Stimulated activated CD4-positive, alpha-beta T cell treated with anti-CD3 and anti-CD28 coated beads, Interleukin-1b, Interleukin-23, amount 100 ng/mL, for 24 hours (primary cell): Measurements from ENCODE around the gene DHX15.

Source experiments
- DNase-seq, 4 experiments: peaks; one replicate each; pipeline ENCODE4 v3.0.0-alpha.2; 2020; ENCODE audit warnings: low read depth in 4 of 4, low spot score in 1 of 4

The DHX15 gene

DNA sequence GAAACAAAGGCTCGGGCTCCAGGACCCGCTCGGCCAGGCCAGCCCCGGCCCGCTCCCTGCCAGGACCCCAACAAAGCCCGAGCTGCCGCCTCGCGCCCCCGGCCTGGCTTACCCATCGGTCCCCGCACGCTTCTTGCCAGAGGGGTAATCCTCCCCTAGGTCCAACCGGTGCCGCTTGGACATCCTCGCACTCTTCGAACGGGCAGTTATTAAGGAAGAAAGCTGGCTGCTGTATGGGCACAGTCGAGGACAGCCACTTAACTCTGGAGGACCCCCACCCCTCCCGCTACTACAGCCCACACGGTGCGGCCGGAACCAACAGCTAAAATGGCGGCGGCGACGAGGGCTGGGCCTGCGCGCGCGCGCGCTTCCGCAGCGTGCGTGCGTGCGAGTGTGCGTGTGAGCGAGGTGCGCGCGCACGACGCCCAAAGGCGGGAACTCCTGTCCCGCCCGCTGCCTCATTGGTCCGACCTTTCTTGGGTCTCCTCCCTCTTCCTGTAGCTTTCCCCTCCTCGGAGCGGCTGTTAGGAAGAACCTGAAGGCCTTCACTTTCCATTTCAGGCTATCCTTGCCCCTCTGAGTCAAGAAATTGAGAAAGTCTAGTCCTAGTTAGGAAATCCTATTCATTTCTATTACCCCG, at the start of gene DHX15:
Gene DHX15, minus strand, starts transcription at position 344 of the 640 bp plus-strand sequence. Its CDS starts 161 bp downstream, at position 183.
- DNase-seq: peak; percentile 82 to 86 (median 84)

DNA sequence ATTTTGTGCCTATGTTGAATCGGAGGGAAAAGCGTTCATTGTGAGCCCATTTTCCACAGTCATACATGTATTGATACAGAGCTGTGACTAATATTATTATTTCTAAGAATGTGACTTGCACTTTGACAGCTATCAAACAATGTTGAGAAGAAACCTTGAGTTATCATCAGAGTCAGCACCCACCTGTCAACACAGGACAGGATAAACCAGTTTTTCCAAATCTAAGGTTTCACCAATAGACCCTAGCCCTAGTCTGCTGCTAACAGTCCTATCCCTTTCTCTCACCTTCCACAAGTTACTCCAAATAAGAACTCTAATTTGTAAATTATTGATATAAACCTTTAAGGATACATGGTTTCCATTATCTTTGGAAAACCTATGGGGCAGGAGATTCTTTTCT, 47.7 kb upstream of the DHX15 start:
- DNase-seq: no peak

DNA sequence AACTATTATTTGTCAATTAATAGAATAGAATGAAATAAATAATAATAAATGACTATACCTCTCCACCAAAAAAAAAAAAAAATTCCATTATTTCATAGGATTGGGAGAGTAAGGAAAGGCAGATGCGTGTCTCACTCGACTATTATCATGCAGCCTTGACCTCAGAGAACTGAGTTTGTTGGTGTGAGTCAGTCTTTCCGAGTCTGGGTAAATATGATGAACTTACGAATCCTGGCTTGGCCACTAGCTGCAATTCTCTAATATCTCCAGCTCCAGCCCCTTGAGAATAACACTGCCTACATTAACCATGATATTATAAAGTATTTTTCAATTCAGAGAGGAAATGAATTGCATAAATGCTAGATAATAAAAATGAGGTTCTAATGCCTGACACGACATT, 46.6 kb upstream of the DHX15 start:
- no peak for DNase-seq

DNA sequence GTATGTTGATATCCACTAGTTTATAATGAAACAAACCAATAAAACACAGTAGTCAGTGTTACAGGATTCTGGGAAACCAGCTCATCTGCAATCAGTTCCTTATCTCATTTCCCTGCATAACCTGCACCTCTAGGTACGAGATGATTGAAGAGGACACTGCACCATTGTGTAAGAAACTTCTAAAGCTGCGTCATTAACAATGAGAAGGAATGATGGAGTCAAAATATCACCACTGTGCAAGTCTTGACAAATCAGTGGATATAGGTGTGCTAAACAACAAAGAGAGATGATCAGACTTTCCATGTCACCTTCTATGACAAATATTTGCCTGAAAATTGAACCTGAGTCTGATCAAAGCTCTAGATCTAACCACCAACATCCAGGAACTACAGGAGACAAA, 40.7 kb upstream of the DHX15 start:
- DNase-seq: no peak

DNA sequence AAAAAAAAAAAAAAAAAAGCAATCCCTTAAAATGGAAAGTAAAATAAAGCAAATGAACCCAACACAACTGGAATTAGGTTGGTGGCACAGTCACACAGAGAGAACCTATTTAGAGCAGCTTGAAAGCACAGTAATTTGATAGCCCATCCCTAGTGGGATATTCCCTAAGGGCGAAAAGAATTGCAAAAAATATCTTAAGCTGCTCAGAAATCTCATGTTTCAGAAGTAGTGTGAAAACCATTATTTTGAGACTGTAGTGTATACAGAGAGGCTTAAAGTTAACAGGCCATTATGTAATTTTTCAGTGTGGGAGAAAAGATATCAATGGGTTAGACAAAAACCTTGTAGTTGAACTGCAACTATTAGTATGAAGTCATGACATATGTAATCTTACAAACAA, 40.0 kb upstream of the DHX15 start:
- no peak for DNase-seq

DNA sequence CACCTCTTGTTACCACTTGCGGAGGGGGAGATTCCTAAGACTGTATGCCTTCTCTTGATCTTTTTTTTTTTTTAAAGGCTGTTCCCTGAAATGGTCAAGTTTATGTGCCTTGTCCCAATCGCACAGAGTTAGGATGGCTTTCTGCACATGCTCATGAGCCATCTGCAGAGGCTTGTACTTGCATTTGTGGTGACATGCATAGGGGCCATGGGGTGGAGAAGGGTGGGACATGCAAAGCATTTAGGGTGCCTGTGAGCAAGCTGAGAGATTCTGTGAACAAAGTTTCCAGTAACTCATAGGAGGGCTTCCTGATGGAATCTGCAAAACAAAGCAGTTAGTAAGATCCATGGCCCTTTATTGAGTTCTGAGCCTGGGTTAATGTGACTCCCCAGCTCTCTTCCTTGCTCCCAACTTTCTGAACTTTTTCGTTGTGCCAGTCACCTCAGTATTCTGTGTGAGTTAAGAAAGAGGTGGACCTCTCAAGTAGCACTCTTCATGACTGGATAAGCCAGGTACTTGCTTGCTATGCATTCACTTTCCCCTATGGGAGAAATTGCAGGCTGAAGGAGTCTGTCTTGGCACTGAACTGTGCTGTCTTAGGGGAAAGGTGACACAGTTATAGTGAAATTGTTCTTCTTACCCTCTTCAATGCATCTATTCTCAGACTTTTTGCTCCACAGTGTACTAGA, 37.9 kb upstream of the DHX15 start:
- no peak for DNase-seq

DNA sequence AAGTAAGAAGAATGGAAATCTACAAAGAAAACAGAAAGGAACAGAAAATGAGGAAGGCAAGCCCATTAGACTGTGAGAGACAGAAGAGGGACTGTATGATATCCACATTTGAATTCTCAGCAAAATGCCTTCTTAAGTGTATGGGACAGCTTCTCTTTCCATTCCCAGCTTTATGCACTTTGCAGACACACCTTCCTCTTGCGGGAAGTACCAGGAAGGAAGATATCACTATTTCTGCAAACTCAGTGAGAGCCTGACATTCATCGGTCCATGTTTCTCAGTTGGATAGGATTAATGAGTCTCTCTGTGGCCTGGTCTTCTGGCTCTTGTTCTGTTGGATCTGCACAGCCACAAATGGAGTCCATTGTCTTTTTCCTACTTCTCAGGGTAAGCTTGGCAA, 31.6 kb upstream of the DHX15 start:
- no peak for DNase-seq

DNA sequence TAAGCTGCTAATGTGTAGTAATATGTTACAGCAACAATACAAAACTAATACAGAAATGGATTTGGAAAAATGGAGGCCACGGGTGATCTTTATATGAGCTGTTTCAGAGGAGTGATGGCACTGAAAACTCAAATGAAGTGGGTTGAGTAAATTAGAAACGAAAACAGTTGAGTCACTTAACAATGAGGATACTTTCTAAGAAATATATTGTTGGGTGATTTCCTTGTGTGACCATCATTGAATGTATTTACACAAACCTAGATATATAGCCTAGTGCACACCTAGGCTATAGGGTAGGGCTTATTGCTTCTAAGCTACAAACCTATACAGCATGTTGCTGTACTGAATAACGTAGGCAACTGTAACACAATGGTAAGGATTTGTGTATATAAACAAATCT, 30.5 kb upstream of the DHX15 start:
- no peak for DNase-seq

DNA sequence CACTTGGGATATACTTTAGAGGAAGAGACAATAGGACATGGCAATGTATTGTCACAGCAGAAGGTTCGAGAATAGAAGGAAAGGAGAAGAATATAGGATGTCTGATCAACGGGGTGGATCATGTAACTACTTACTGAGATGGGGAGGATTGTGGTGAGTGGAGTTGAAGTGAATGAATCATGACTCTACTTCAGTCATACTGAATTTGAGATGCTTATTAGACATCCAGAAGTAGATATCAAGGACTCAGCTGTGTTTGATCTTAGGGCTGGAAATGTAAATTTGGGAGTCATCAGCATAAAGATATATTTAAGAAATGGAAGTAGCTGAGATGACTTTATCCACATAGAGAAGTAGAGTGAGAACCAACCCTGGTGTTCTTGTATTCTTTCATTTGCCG, 29.1 kb upstream of the DHX15 start:
- DNase-seq: no peak

DNA sequence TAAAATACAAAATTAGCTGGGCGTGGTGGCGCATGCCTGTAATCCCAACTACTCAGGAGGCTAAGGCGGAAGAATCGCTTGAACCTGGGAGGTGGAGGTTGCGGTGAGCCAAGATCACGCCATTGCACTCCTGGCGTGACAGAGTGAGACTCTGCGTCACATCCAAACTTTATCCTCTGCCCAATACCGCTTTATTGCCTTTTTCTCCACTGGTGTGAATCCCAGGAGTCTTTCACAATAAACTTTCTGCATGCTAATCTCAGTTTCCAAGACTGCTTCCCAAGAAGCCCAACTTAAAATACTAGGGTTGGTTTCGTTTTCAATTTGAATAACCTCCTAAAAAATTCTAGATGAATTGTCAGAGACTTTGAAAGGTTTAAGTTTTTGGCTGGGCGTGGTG, 27.2 kb upstream of the DHX15 start:
- no peak for DNase-seq

DNA sequence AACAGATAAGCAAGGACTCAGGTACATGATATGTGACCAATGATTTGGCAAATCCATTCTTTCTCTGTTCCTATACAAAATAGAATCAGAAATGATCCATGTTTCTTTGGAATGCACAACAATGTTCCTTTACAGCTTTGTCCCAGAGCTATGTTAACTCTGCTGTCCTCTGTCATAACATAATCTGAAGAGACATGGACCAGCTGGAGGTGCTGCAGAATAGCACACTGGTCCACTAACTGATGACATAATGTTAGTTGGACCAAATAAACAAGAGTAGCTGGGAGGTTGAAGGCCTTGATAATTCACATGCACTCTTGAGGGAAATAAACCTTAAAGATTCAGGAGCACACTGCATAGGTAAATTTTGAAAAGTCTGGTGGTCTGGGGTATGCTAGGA, 23.0 kb upstream of the DHX15 start:
- no peak for DNase-seq

DNA sequence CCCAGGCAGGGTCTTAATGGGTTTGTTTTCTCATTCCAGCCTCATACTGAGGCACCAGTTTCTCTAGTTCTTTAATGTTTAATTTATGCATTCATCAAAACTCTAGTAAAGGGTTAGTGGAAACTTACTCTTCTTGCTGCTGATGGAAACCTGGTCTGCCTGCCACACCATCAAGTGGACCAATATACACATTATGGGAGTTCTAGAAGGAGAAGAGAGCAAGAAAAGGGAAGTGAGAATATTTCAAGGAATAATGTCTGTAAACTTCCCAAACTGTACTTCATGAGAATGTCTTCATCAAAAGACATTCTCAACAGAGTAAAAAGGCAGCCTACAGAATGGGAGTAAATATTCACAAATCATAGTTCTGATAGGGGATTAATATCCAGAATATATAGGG, 20.9 kb upstream of the DHX15 start:
- no peak for DNase-seq

DNA sequence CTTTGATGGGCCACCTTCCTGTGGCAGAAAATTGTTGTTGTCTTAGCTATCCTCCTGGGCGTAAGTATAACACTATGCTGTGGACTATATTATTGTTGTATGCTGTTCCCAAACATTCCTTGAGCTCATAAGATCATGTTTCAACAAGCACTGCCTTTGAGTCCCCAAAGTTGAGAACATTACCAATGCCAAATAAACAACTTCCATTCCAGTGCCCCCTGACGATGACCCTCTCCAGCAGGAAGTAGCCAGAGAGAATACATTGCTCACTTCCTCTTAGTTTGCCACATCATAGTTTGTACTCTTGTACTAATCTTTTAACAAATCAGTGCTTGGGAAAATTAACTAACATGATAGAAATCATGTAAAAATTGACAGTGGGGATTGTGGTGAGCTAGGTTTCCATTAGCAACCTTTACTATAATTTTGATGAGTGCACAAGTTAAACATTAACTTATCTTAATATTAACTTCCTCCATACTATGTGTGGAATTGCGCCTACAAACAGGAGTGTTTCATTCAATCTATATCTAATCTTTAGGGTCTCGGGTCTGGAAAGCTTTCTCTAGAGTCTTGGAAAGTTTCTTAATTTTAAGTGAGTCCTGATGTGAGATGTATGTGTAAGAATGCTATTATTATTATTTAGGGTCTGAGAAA, 20.3 kb upstream of the DHX15 start:
- no peak for DNase-seq

DNA sequence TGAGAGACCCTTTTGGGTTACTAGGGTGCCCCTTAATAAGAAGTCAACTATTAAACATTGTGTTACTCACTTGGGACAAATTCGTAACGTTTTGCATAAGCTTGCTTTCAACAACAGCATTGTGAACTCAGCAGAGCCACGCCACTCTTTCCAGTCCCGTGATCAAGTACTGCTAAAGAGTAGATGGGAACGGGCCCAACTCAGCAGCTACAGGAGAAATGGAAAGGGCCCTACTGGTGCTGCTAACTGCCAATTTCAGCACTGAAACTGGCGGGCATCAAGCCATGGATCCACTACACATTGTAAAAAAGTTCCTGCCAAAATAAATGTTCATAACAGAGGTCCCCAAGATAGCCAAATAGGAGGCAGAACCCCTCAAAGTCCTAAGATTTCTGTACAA, 19.0 kb upstream of the DHX15 start:
- no peak for DNase-seq

DNA sequence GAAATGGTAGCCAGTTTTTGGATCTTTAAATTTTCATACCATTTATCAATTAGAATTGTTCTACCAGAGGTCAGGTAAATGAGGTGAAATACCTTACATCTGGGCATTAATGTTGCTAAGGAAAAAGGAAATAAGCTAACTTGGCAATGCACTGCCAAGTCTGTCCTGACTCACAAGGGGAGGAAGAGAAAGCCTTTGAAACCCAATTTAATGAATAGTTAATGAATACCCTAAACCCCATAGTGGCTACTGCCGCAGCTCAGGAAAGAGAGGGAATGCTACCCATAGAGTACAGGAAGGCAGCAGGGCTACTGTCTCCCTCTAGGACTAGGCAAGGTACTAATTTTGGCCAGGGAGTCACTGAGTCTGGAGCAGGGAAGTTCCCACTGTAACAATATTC, 16.8 kb upstream of the DHX15 start:
- DNase-seq: no peak

DNA sequence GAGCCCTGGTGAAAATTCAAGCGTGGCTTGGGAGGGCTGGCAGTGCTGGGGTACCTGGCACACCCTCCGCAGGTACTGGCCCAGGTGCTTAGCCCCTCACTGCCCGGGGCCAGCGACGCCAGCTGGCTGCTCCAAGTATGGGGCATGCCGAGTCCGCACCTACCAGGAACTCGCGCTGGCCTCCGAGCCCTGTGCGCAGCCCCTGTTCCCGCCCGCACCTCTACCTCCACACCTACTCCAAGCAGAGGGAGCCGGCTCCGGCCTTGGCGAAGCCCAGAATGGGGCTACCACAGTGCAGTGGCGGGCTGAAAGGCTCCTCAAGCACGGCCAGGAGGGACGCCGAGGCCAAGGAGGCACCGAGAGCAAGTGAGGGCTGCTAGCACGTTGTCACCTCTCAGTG, 14.9 kb upstream of the DHX15 start:
- DNase-seq: no peak

DNA sequence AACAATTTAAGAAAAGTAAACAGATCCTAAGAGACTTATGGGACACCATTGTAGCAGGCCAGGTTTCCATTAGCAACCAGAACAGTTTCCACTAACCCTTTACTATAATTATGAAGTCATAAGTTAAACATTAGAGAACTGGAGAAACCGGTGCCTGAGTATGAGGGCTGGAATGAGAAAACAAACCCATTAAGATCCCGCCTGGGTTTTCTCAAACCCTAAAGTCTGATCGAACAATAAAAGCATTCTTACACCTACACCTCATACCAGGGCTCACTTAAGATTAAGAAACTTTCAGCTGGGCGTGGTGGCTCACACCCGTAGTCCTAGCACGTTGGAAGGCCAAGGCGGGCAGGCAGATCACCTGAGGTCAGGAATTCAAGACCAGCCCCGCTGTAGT, 13.7 kb upstream of the DHX15 start:
- DNase-seq: no peak

DNA sequence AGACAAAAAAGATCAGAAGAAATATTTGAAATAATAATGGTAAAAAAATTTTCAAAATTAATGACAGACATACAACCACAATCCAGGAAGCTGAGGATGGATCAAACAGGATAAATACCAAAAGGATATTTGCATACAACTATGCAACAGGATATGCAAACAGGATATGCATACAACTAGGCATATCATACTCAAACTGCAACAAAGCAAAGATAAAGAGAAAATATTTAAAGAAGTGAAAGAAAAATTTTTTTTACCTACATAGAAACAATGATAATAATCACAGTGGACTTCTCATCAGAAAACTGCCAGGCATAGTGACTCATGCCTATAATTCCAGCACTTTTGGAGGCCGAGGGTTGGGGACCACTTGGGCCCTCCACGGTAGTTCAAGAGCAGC, 11.3 kb upstream of the DHX15 start:
- DNase-seq: no peak

DNA sequence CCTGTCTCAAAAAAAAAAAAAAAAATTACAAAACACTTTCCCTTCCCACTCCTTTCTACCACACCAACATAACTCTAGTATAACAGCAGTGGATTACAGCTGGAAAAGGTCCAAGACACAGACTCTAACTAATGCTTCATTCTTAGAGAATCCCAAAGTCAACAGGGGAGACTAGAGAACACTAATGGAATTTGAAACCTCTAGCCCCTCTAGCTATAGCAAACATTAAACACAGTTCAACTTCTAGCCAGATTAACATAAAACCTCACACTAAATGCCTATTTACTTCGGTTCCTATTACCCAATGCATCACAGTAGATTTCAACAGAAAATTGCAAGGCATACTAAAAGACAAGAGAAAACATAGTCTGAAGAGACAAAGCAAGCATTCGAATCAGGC, 10.5 kb upstream of the DHX15 start:
- DNase-seq: no peak

DNA sequence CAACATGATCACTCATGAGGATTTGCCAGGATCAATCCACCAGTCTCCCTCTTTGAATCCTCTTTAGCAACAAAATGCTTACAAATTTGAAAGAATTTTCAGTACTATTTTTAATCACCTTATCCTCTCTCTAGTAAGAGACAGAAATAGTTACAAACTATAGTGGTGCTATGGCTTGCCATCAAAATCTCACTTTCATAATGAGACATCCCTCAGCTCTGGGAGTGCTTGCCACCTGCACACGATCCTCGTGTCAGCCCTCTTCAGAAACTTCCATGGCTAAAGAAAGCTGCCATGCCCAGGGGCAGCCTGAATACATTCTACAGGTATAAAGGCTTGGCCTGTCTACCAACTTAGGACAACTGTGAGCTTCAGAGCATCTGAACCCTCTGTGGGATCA, 5.1 kb upstream of the DHX15 start:
- DNase-seq: no peak

DNA sequence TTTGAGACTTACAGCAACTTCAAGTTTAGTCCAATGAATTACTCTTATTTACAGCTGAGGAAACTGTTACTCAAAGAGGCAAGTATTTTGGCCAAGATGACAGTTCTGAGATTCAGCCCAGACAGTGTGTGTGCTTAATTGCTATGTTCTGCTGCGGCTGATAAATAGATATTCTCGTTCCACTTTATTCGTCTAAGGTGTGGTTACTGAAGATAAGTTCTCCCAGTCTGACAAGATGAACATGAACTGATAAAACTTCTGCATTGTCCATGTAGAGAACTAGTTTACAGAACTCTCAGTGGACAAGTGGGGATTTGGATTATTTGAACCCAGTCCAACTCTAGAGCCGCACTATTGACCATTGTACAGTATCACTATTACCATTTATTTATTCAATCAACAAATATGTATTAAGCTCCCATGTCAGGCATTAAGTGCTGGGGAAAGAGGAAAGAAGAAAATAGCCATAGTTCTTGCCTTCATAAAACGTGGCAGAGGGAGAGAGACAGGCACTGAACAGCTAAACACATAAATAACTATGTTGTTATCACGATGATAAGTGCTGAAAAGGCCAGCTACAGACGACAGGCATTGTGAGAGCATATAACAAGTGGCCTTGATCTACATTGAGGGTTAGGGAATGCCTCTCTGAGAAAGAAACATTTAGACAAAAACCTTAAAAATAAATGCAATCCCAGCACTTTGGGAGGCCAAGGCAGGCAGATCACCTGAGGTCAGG, 4.0 kb upstream of the DHX15 start:
- DNase-seq: no peak
